ENCODE data around the gene CASP7. TPM values are rescaled to one million over a fixed set of nuclear protein-coding genes. Genes with fewer than 3 reads are reported as not detected.

Gene CASP7
- total and polyA plus RNA-seq, 4 donors = 8.8 to 25.0 (median 11.4) TPM

DNA sequence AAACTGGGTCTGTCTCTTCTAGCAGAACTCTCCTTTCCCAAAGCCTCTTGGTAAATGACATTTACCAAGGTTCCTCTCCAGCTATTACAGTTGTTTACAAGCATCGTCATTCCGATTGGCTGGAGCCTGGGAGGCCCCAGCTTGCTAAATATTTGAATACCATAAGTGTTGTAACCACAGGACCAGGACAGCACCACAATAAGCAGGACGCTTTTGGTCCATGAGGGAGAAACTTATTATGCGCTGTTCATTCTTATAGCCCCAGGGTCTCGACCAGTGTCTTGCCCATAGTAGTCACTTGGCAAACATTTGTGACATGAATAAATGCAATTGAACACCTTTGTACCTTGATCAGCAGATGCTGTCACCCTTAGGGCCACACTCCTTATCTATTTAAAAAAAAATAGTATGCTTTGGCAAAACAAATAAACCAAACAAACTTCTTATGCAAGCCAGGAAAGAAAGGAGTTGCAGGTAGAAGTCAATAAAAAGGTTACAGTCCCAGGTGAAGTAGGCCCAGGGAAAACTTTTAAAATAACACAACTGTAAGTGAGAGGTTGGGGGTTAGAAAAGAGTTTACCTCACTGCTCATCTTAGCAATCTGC lies 48.7 kb upstream of the CASP7 start (continued):
- TF ChIP-seq SP1 (IDR thresholded peaks at IDR 0.05) (peak; percentile 41), HNF4A (conservative IDR thresholded peaks at IDR 0.05) (peak; percentile 75 to 78), TAF1 (conservative IDR thresholded peaks at IDR 0.05) (no peak), FOXA1 (IDR thresholded peaks at IDR 0.05) (no peak)
- TF ChIP-seq, protein P1, sequence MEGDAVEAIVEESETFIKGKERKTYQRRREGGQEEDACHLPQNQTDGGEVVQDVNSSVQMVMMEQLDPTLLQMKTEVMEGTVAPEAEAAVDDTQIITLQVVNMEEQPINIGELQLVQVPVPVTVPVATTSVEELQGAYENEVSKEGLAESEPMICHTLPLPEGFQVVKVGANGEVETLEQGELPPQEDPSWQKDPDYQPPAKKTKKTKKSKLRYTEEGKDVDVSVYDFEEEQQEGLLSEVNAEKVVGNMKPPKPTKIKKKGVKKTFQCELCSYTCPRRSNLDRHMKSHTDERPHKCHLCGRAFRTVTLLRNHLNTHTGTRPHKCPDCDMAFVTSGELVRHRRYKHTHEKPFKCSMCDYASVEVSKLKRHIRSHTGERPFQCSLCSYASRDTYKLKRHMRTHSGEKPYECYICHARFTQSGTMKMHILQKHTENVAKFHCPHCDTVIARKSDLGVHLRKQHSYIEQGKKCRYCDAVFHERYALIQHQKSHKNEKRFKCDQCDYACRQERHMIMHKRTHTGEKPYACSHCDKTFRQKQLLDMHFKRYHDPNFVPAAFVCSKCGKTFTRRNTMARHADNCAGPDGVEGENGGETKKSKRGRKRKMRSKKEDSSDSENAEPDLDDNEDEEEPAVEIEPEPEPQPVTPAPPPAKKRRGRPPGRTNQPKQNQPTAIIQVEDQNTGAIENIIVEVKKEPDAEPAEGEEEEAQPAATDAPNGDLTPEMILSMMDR (IDR thresholded peaks at IDR 0.05; ENCODE audit: low read depth, low read length, missing input control) = no peak

DNA sequence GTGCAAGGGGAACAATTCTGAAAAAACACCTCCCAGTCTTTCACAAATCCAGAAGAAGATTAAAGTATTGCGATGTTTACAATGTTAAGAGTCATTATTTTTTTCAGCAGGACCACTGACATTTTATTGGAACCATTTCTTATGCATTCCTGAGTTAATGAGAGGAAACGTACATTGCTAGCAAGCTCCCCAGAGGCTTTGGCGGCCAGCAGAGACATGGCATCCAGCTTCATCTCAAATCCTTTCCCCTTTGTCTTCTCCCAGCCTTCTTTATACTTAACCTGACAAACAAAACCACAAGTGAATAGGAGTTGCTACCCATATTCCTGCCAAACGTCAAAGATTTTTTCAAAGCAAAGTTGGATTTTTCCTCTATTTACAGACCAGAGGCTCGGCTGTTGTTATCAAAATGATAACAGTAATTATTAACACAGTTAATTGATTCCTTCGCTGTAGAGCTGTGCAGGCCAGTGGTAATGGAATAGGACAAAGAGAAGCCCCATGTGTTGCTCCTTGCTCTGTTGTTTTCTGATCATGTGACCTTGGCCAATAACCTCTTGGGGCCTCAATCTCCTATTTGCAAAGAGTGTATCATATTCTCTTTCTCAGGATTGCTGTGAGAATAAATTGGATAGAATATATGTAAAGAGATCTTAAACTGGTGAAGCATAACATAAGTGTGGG lies 47.9 kb upstream of the CASP7 start:
- Histone ChIP-seq H3K4me3 (ENCODE audit: low read depth in 1 of 3, low read length in 3 of 3) (no peak overlapping the region), H3K9ac (ENCODE audit: low read depth in 1 of 2, low read length in 2 of 2) (no peak overlapping the region), H3K36me3 (ENCODE audit: control insufficient read depth in 4 of 4, insufficient read depth in 3 of 4, low read depth in 1 of 4, low read length in 3 of 4) (no peaks in the 10 kb centered on the region), H3K9me3 (ENCODE audit: control insufficient read depth in 4 of 4, low read length in 3 of 4) (peaks cover 0 to 2% (median 0%) of the 10 kb centered on the region in 4 donors), H3K27ac (ENCODE audit: low read depth in 1 of 2, low read length in 2 of 2) (no peak overlapping the region), H3K4me1 (ENCODE audit: control insufficient read depth in 4 of 4, insufficient read depth in 4 of 4, low read length in 3 of 4) (peaks cover 4 to 29% (median 25%) of the 10 kb centered on the region in 4 donors), H3K27me3 (ENCODE audit: control insufficient read depth in 4 of 4, insufficient read depth in 4 of 4, low read length in 3 of 4) (no peaks in the 10 kb centered on the region)
- no peak for DNase-seq (ENCODE audit: low spot score)
- TF ChIP-seq, protein P2, sequence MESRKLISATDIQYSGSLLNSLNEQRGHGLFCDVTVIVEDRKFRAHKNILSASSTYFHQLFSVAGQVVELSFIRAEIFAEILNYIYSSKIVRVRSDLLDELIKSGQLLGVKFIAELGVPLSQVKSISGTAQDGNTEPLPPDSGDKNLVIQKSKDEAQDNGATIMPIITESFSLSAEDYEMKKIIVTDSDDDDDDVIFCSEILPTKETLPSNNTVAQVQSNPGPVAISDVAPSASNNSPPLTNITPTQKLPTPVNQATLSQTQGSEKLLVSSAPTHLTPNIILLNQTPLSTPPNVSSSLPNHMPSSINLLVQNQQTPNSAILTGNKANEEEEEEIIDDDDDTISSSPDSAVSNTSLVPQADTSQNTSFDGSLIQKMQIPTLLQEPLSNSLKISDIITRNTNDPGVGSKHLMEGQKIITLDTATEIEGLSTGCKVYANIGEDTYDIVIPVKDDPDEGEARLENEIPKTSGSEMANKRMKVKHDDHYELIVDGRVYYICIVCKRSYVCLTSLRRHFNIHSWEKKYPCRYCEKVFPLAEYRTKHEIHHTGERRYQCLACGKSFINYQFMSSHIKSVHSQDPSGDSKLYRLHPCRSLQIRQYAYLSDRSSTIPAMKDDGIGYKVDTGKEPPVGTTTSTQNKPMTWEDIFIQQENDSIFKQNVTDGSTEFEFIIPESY (IDR thresholded peaks at IDR 0.05) = no peak
- TF ChIP-seq YY1 (IDR thresholded peaks at IDR 0.05) = no peak
- 47% methylated on average over 6 of the region's 6 CpGs for WGBS

DNA sequence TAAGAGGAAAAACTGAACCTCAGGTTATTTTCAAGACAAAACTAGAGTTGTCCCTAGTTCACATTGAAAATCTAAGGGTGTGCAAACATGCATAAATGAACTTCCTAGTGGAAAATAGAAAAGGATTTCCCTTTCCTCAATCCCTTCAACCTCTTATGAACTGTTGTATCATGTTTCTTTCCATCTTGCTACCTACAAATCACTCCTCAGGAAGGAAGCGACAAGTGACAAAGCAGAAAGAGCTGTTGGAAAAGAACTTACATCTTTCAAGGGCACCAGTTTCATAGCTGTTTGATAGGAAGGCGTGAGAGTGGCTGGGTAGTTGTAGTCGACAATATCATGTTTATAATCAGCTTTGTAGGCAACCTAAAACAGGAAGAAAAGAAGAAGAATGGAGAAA lies 39.7 kb upstream of the CASP7 start:
- WGBS = 81% methylated on average over 3 of the region's 3 CpGs
- no peak overlapping the region for H3K4me3 ChIP-seq (ENCODE audit: low read depth in 1 of 3, low read length in 3 of 3)
- H3K27ac ChIP-seq (ENCODE audit: low read depth in 1 of 2, low read length in 2 of 2) = no peak overlapping the region
- no peaks in the 10 kb centered on the region for H3K27me3 ChIP-seq (ENCODE audit: control insufficient read depth in 4 of 4, insufficient read depth in 4 of 4, low read length in 3 of 4)
- H3K4me1 ChIP-seq (ENCODE audit: control insufficient read depth in 4 of 4, insufficient read depth in 4 of 4, low read length in 3 of 4) = peaks cover 2 to 25% (median 13%) of the 10 kb centered on the region in 4 donors
- no peak overlapping the region for H3K9ac ChIP-seq (ENCODE audit: low read depth in 1 of 2, low read length in 2 of 2)
- no peak for TF ChIP-seq HNF4A (conservative IDR thresholded peaks at IDR 0.05)
- no peak for TF ChIP-seq NR2F2 (IDR thresholded peaks at IDR 0.05)
- TF ChIP-seq FOXA1 (IDR thresholded peaks at IDR 0.05) = no peak
- TF ChIP-seq YY1 (IDR thresholded peaks at IDR 0.05) = no peak
- TF ChIP-seq GABPA (IDR thresholded peaks at IDR 0.05 in 1 of 2, conservative IDR thresholded peaks at IDR 0.05 in 1 of 2) = no peak
- TF ChIP-seq RAD21 (IDR thresholded peaks at IDR 0.05) = no peak
- TF ChIP-seq, protein P1 (IDR thresholded peaks at IDR 0.05; ENCODE audit: low read depth, low read length, missing input control) = no peak
- TF ChIP-seq FOXA2 (IDR thresholded peaks at IDR 0.05) = no peak
- no peak for TF ChIP-seq SP1 (IDR thresholded peaks at IDR 0.05)
- TF ChIP-seq, protein P2 (IDR thresholded peaks at IDR 0.05) = no peak
- no peak for TF ChIP-seq JUND (IDR thresholded peaks at IDR 0.05)
- TF ChIP-seq, protein P3, sequence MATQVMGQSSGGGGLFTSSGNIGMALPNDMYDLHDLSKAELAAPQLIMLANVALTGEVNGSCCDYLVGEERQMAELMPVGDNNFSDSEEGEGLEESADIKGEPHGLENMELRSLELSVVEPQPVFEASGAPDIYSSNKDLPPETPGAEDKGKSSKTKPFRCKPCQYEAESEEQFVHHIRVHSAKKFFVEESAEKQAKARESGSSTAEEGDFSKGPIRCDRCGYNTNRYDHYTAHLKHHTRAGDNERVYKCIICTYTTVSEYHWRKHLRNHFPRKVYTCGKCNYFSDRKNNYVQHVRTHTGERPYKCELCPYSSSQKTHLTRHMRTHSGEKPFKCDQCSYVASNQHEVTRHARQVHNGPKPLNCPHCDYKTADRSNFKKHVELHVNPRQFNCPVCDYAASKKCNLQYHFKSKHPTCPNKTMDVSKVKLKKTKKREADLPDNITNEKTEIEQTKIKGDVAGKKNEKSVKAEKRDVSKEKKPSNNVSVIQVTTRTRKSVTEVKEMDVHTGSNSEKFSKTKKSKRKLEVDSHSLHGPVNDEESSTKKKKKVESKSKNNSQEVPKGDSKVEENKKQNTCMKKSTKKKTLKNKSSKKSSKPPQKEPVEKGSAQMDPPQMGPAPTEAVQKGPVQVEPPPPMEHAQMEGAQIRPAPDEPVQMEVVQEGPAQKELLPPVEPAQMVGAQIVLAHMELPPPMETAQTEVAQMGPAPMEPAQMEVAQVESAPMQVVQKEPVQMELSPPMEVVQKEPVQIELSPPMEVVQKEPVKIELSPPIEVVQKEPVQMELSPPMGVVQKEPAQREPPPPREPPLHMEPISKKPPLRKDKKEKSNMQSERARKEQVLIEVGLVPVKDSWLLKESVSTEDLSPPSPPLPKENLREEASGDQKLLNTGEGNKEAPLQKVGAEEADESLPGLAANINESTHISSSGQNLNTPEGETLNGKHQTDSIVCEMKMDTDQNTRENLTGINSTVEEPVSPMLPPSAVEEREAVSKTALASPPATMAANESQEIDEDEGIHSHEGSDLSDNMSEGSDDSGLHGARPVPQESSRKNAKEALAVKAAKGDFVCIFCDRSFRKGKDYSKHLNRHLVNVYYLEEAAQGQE (IDR thresholded peaks at IDR 0.05) = no peak
- TF ChIP-seq TAF1 (conservative IDR thresholded peaks at IDR 0.05) = no peak
- TF ChIP-seq, protein P4, sequence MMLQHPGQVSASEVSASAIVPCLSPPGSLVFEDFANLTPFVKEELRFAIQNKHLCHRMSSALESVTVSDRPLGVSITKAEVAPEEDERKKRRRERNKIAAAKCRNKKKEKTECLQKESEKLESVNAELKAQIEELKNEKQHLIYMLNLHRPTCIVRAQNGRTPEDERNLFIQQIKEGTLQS (IDR thresholded peaks at IDR 0.05) = no peak
- no peak for TF ChIP-seq HNF4G (IDR thresholded peaks at IDR 0.05)
- TF ChIP-seq, protein P5, sequence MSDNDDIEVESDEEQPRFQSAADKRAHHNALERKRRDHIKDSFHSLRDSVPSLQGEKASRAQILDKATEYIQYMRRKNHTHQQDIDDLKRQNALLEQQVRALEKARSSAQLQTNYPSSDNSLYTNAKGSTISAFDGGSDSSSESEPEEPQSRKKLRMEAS (IDR thresholded peaks at IDR 0.05) = no peak
- H3K9me3 ChIP-seq (ENCODE audit: control insufficient read depth in 4 of 4, low read length in 3 of 4) = no peaks in the 10 kb centered on the region
- H3K36me3 ChIP-seq (ENCODE audit: control insufficient read depth in 4 of 4, insufficient read depth in 3 of 4, low read depth in 1 of 4, low read length in 3 of 4) = no peaks in the 10 kb centered on the region
- no peak for DNase-seq (ENCODE audit: low spot score)

All from liver (tissue), 9 donors.